ENCODE measurements around the gene IRAK1. TPM values are rescaled to one million over a fixed set of nuclear protein-coding genes. Genes with fewer than 3 reads are reported as not detected.

Gene IRAK1
- total and polyA plus RNA-seq, 9 of the 15 experiments (the other 6 are each of a cell fraction or from before 2014, with no cell fraction given) = 11.6 to 261 (median 91.6) TPM

- TF ChIP-seq ZBTB2 (IDR thresholded peaks at IDR 0.05) (no peak), NFE2L1 (tag; IDR thresholded peaks at IDR 0.05; ENCODE audit: borderline replicate concordance, low read depth) (no peak), CREBBP (IDR thresholded peaks at IDR 0.05; ENCODE audit: low read depth, low read length) (no peak), STAT6 (CRISPR knock-in tag; IDR thresholded peaks at IDR 0.05) (no peak), USF1 (CRISPR knock-in tag; IDR thresholded peaks at IDR 0.05) (no peak), GTF2B (IDR thresholded peaks at IDR 0.05; ENCODE audit: extremely low read depth, insufficient read length) (no peak), MTF1 (CRISPR knock-in tag; IDR thresholded peaks at IDR 0.05; ENCODE audit: borderline replicate concordance) (no peak), ARID4B (CRISPR knock-in tag; IDR thresholded peaks at IDR 0.05) (0 out of 2 replicates have a peak, but pooled peaks have one; percentile 37)
These were observed 46.3 kb downstream of the IRAK1 start (continued) for GRCh38 chrX:153973127-153974002.
